WI38 (cell line): ENCODE results near the gene MTFR1L.
A peak's percentile ranks its signal among the peaks of the same experiment; 100 is the strongest.

Experiments
- H3K4me3 ChIP-seq: 2 replicates; pipeline ENCODE4 v1.5.1; 2011; ENCODE audit warnings: low read depth, mild to moderate bottlenecking, control low read depth, low read length
- TF ChIP-seq, protein P1 (sequence below): IDR thresholded peaks from 2 replicates; pipeline ENCODE4 v1.5.1; 2012; ENCODE audit warnings: low read depth, mild to moderate bottlenecking, control low read depth, low read length

The MTFR1L gene

DNA sequence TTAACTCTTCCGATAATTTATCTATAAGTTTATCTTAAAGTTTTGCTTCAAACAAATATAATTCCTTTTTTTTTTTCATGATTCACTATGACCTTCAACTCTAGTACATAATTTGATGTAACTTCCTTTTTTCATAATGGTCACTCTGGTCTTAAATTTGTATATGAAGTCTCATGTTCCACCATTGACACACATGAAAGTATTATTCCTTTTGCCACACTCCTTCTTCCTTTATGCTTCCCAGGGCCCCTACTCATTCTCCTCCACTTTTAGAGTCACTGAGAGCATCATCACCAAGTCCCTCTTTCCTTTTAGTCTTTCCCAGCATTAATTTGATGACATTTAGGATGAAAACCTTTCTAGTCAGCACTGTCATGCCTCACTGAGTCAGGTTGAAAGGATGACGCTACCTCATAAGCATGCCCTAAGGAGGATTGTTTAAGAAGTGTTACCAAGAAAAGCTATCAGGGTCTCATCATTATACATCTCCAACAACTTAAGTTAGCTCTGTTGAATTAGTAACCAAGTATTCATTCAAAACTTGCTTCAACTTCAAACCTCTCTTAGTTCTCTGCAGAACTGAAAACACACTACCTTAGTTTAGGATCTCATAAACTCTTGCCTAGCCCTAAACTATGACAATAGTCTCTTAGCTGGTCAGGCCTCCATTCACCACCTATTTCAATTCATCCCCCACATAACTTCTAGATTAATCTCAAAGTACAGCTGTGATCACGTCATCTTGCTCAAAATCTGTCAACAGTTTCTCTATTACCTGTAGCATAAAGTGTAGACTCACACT is 25.0 kb downstream of the MTFR1L start:
- no peak overlapping the region for H3K4me3 ChIP-seq

DNA sequence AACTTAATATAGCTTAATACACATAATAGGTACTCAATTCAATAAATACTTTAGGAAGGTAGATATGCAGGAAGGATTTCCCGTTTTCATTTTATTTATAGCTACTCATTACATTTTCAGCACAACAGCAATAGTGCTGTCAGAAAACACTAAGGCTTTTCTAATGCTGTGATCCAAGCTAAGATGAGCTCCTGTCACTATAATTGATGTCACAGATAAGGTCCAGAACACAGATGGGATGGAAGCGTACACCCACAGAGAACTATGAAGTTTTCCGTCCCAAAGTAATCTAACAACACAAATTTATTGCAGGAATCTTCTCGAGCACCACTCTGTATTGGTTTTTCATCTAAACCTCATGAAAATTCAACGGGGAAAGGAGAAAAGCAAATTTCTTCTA is 25.9 kb downstream of the MTFR1L start:
- TF ChIP-seq, protein P1, sequence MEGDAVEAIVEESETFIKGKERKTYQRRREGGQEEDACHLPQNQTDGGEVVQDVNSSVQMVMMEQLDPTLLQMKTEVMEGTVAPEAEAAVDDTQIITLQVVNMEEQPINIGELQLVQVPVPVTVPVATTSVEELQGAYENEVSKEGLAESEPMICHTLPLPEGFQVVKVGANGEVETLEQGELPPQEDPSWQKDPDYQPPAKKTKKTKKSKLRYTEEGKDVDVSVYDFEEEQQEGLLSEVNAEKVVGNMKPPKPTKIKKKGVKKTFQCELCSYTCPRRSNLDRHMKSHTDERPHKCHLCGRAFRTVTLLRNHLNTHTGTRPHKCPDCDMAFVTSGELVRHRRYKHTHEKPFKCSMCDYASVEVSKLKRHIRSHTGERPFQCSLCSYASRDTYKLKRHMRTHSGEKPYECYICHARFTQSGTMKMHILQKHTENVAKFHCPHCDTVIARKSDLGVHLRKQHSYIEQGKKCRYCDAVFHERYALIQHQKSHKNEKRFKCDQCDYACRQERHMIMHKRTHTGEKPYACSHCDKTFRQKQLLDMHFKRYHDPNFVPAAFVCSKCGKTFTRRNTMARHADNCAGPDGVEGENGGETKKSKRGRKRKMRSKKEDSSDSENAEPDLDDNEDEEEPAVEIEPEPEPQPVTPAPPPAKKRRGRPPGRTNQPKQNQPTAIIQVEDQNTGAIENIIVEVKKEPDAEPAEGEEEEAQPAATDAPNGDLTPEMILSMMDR, result no peak
- H3K4me3 ChIP-seq, result no peak overlapping the region

More for the DNA sequence above, 25.0 kb downstream of the MTFR1L start:
- TF ChIP-seq, protein P1, result no peak

DNA sequence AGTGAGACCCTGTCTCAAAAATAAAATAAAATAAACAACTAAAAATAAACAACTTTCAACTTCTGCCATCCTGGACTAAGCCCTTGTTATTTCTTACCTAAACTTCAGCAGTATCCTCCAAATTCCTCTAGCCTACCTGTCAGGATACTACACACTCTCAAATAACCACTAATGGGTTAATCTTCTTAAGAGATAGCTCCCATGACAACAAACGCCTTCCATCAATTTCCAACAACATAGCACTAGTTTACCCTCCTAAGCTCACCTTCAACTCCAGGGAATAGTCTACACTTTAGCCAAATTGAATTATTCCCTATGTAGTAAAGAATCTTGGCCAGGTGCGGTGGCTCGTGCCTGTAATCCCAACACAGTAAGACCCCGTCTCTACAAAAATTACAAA is 28.2 kb downstream of the MTFR1L start:
- TF ChIP-seq, protein P1, result no peak
- H3K4me3 ChIP-seq, result no peak overlapping the region

DNA sequence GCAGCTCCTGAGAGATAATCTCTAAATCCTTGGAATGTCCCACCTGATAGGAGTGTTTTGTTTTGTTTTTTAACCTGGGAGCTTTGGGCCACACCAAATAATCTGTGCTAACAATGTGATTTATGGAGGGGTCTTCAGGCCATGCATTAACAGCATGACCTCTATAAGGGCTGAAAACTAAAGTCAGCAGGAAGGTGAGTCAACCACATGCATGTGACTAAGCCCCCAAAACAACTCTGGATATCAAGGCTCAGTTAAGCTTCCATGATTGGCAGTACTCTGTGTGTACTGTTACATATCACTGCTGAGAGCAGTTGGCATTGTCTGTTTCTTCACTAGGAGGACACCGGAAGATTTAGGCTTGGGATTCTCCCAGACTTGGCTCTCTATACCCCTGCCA is 28.8 kb downstream of the MTFR1L start:
- no peak overlapping the region for H3K4me3 ChIP-seq
- TF ChIP-seq, protein P1, result no peak

DNA sequence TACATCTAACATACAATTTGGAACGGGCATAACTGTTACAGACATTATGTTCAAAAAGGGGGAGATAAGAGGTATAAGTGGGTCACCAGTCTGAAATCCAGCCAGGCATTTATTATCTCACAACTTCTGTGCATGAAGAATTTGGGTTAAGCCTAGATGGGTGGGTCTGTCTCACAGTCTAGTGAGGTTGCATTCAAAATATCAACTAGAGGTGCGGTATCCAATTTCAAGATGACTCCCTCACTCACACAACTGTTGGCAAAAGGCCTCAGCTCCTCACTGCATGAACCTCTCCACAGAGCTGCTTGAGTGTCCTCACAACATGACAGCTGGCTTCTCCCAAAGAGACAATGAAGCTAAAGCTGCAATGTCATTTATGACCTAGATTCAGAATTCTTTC is 34.8 kb downstream of the MTFR1L start:
- TF ChIP-seq, protein P1, result no peak
- H3K4me3 ChIP-seq, result no peak overlapping the region

DNA sequence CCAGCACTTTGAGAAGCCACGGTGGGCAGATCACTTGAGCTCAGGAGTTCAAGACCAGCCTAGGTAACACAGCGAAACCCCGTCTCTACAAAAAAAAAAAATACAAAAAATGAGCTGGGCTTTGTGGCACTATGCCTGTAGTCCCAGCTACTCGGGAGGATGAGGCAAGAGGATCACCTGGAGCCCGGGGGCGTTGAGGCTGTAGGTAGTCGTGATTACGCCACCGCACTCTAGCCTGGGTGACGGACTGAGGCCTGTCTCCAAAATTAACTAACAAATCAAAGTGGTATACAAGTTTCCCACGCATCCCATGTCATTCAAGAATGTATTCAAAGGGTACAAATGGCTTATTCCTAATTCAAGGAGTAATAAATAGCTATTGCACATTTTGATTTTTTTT is 37.1 kb downstream of the MTFR1L start:
- TF ChIP-seq, protein P1, result no peak
- H3K4me3 ChIP-seq, result no peak overlapping the region

DNA sequence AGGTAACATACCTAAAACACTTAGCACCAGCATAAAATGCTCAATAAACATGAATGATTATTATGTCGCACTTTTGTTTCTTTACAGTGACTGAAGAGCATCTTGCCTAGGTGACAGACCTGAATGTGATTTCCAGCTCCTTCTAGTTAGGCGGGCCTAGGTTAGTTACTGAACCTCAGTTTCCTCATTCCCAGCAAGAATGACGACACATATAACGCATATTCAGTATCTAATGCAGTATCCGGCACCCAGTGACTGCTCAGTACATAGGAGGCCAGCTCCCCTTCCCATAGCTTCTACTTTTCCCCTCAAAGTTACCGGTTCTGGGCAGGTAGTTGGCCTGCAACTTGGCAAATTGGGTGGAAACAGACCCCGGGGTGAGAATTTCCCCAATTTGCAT is 38.7 kb downstream of the MTFR1L start:
- TF ChIP-seq, protein P1, result no peak

More for the DNA sequence above, 38.7 kb downstream of the MTFR1L start:
- peak overlapping the region; percentile 73 for H3K4me3 ChIP-seq
